Measurements from ENCODE around the gene LYPLAL1.

Gene LYPLAL1

DNA sequence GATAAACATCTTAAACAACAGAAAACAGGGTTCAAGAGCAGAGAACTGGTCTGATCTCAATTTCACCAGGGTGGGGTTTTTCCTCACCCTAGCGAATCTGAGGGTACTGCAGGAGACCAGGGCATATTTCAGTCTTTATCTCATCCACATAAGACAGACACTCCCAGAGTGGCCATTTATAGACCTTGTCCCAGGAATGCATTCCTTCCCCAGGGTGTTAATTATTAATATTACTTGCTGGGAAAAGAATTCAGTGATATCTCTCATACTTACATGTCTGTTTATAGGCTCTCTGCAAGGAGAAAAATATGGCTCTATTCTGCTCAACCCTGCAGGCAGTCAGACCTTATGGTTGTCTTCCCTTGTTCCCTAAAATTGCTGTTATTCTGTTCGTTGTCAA, 84.1 kb downstream of the LYPLAL1 start:
- TF ChIP-seq, protein P1, sequence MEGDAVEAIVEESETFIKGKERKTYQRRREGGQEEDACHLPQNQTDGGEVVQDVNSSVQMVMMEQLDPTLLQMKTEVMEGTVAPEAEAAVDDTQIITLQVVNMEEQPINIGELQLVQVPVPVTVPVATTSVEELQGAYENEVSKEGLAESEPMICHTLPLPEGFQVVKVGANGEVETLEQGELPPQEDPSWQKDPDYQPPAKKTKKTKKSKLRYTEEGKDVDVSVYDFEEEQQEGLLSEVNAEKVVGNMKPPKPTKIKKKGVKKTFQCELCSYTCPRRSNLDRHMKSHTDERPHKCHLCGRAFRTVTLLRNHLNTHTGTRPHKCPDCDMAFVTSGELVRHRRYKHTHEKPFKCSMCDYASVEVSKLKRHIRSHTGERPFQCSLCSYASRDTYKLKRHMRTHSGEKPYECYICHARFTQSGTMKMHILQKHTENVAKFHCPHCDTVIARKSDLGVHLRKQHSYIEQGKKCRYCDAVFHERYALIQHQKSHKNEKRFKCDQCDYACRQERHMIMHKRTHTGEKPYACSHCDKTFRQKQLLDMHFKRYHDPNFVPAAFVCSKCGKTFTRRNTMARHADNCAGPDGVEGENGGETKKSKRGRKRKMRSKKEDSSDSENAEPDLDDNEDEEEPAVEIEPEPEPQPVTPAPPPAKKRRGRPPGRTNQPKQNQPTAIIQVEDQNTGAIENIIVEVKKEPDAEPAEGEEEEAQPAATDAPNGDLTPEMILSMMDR (IDR thresholded peaks at IDR 0.05; ENCODE audit: control insufficient read depth, insufficient read depth, low read depth, low read length, missing control alignments) = no peak
- no peak overlapping the region for H3K4me3 ChIP-seq (ENCODE audit: control insufficient read depth, low read depth, low read length)
- no peak for DNase-seq (ENCODE audit: low read depth)

DNA sequence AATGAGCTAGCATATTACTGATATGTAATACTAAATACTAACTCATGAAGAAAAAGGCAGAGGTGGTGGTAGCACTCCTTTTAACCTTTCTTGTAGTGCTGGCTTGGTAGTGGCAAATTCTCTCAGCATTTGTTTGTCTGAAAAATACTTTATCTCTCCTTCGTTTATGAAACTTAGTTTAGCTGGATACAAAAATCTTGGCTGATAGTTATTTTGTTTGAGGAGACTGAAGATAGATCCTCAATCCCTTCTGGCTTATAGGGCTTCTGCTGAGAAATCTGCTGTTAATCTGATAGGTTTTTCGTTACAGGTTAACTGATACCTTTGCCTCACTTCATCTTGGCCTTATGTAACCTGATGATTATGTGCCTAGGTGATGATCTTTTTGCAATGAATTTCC, 87.8 kb downstream of the LYPLAL1 start:
- H3K4me3 ChIP-seq (ENCODE audit: control insufficient read depth, low read depth, low read length) = no peak overlapping the region
- no peak for DNase-seq (ENCODE audit: low read depth)
- TF ChIP-seq, protein P1 (IDR thresholded peaks at IDR 0.05; ENCODE audit: control insufficient read depth, insufficient read depth, low read depth, low read length, missing control alignments) = no peak
